B cell (primary cell): ENCODE results near the gene MYOM3. TPM values are rescaled to one million over a fixed set of nuclear protein-coding genes. Genes with fewer than 3 reads are reported as not detected.

Experiments used
- ATAC-seq: fragments of 200-7000 bp; cut with Tn5 transposase; one replicate; pipeline ENCODE4 v1.10.0; 2021; ENCODE audit warnings: low read depth, mild to moderate bottlenecking, moderate number of reproducible peaks, moderate library complexity
- CTCF ChIA-PET: fragments of 350-600 bp; sonication (Branson Sonifier 250); formaldehyde crosslinking; loops from one replicate; lab custom pipeline; 2021; ENCODE audit warnings: antibody characterized with exemption, inconsistent platforms; lab: Charles Lee
- POLR2A ChIA-PET: fragments of 350-600 bp; sonication (Branson Sonifier 250); formaldehyde crosslinking; loops from one replicate; lab custom pipeline; 2021; ENCODE audit warnings: antibody characterized with exemption; lab: Charles Lee
- DNase-seq: peaks from one replicate; pipeline ENCODE4 v3.0.0; 2013
- H2AFZ ChIP-seq: 2 replicates; pipeline ENCODE4 v1.6.1; 2012; ENCODE audit warnings: mild to moderate bottlenecking, low read depth, low read length; ENCODE audit not compliant: insufficient read depth, poor library complexity, severe bottlenecking
- H3K27ac ChIP-seq, 2 donors: 1 replicate in 1 of 2; 2 replicates in 1 of 2; pipeline ENCODE4 v1.5.1; 2012 to 2013; ENCODE audit warnings: low read length in 2 of 2, mild to moderate bottlenecking in 2 of 2, moderate library complexity in 1 of 2
- H3K27me3 ChIP-seq, 4 experiments: fragments of 200-600 bp in 1 of 4; sonication (generic) in 1 of 4; replicated peaks in 1 of 4; 1 replicate in 2 of 4; 2 replicates in 2 of 4; pipeline versions ENCODE4 v1.6.1 to v1.7.0; 2013 to 2016; ENCODE audit warnings: low read length in 3 of 4, mild to moderate bottlenecking in 2 of 4, mixed read lengths in 1 of 4, moderate library complexity in 1 of 4; ENCODE audit not compliant: insufficient read depth in 4 of 4, control insufficient read depth in 3 of 4; ENCODE audit errors: control extremely low read depth in 1 of 4
- H3K36me3 ChIP-seq, 2 experiments: replicated peaks in 1 of 2; 1 replicate in 1 of 2; 2 replicates in 1 of 2; pipeline versions ENCODE4 v1.6.1 to v1.7.1; 2013; ENCODE audit warnings: low read length in 1 of 2; ENCODE audit not compliant: insufficient read depth in 2 of 2, control insufficient read depth in 1 of 2; ENCODE audit errors: control extremely low read depth in 1 of 2, extremely low read depth in 1 of 2
- H3K4me1 ChIP-seq, 2 donors: fragments of 200-600 bp in 1 of 2; sonication (generic) in 1 of 2; 1 replicate in 1 of 2; 2 replicates in 1 of 2; pipeline versions ENCODE4 v1.5.1 to v1.6.1; 2013 to 2017; ENCODE audit warnings: low read length in 2 of 2; ENCODE audit not compliant: control insufficient read depth in 2 of 2, insufficient read depth in 2 of 2
- H3K4me2 ChIP-seq: replicated peaks from 2 replicates; pipeline ENCODE3; 2012; ENCODE audit warnings: mild to moderate bottlenecking, low read depth, low read length; ENCODE audit not compliant: poor library complexity, severe bottlenecking
- H3K4me3 ChIP-seq, 5 experiments: fragments of 200-600 bp in 1 of 5; sonication (generic) in 1 of 5; 1 replicate in 3 of 5; 2 replicates in 2 of 5; pipeline versions ENCODE4 v1.5.1 to v1.7.0; 2011 to 2016; ENCODE audit warnings: low read length in 4 of 5, mild to moderate bottlenecking in 4 of 5, low read depth in 2 of 5, control low read depth in 1 of 5, moderate library complexity in 1 of 5; ENCODE audit not compliant: insufficient read depth in 1 of 5; ENCODE audit errors: control extremely low read depth in 1 of 5, extremely low read depth in 1 of 5
- H3K79me2 ChIP-seq: fragments of 200-600 bp; sonication (generic); one replicate; pipeline ENCODE4 v1.6.0; 2016; ENCODE audit warnings: low read length; ENCODE audit not compliant: control insufficient read depth, insufficient read depth
- H3K9ac ChIP-seq: fragments of 200-600 bp; sonication (generic); 2 replicates; pipeline ENCODE4 v1.6.1; 2017; ENCODE audit warnings: mild to moderate bottlenecking, low read length, moderate library complexity
- H3K9me3 ChIP-seq, 3 donors: one replicate each; pipeline versions ENCODE4 v1.6.1 to v1.7.1; 2013; ENCODE audit warnings: low read length in 2 of 3; ENCODE audit not compliant: control insufficient read depth in 2 of 3, insufficient read depth in 1 of 3; ENCODE audit errors: control extremely low read depth in 1 of 3
- H4K20me1 ChIP-seq: 2 replicates; pipeline ENCODE4 v1.6.0; 2012; ENCODE audit warnings: mild to moderate bottlenecking, low read length; ENCODE audit not compliant: insufficient read depth, control insufficient read depth, poor library complexity, severe bottlenecking
- H3K27ac Mint-ChIP-seq: one replicate; pipeline ENCODE4 v1.8.0; 2021; ENCODE audit warnings: mixed read lengths
- H3K27me3 Mint-ChIP-seq: one replicate; pipeline ENCODE4 v1.8.0; 2021; ENCODE audit warnings: mixed read lengths
- H3K4me1 Mint-ChIP-seq: one replicate; pipeline ENCODE4 v1.8.0; 2021; ENCODE audit warnings: mixed read lengths
- H3K4me3 Mint-ChIP-seq: one replicate; pipeline ENCODE4 v1.8.0; 2021; ENCODE audit warnings: mixed read lengths
- H3K9me3 Mint-ChIP-seq: one replicate; pipeline ENCODE4 v1.8.0; 2022; ENCODE audit warnings: mixed read lengths; ENCODE audit not compliant: insufficient read depth
- EZH2 ChIP-seq: IDR thresholded peaks from 2 replicates; pipeline ENCODE4 v1.6.1; 2012; ENCODE audit warnings: borderline replicate concordance, low read depth, mild to moderate bottlenecking, moderate library complexity, low read length; ENCODE audit not compliant: insufficient read depth, poor library complexity, severe bottlenecking
- WGBS: methylation state at CpG from one replicate; pipeline ENCODE4 v1.1.5; 2013; ENCODE audit warnings: missing lambda C conversion rate; ENCODE audit not compliant: insufficient coverage; 5-methylcytosine and 5-hydroxymethylcytosine counted together
- intact Hi-C: fragments of 100-400 bp; cut with micrococcal nuclease; formaldehyde crosslinking; loops from one replicate; pipeline ENCODE4 v1.10.0; 2022
- polyA plus RNA-seq: library from polyadenylated mRNA; depleted of rRNA; stranded (reverse); fragments of >200 nt; gene quantifications from 2 replicates; pipeline ENCODE4 v1.2.3, GENCODE V29; 2012
- total RNA-seq, 2 donors: library from RNA; stranded (reverse); fragments of 120-200 nt in 1 of 2; gene quantifications; 1 replicate in 1 of 2; 2 replicates in 1 of 2; pipeline versions ENCODE4 v1.2.3 to v1.2.4, GENCODE V29; 2013 to 2022
- TF ChIP-seq, protein P1 (sequence below): fragments of 200-600 bp; IDR thresholded peaks from one replicate; pipeline ENCODE4 v1.8.0; 2022; ENCODE audit warnings: antibody characterized with exemption, mild to moderate bottlenecking

MYOM3 gene
- total and polyA plus RNA-seq, 2 donors (not counting 1 experiment from before 2014, with no cell fraction given): not detected

DNA sequence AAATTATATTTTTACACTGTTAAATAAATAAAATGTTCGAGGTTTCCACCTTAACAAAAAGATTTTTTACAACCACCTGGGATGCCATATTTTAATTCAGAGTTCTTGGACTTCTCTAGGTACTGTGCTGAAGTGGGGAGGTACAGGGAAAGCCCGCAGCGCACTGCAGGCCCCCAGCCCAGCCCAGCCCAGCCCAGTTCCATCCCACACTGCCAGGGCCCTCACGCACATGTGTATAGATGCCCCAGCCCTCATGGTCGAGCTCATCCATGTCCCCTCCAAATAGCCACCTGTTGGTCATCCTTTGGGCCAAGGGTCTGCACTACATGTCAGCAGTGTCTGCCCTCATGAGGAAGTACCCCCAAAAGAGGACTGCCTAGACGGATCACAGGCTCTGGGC is 11.7 kb upstream of the MYOM3 start:
- DNase-seq (no peak), ATAC-seq (no peak)
- H3K4me1 ChIP-seq: no peaks in the 10 kb centered on the region
- no peaks in the 10 kb centered on the region for H3K79me2 ChIP-seq
- H2AFZ ChIP-seq: no peak overlapping the region
- Mint-ChIP-seq H3K27ac (no peak overlapping the region), H3K27me3 (peaks cover 5% of the 10 kb centered on the region), H3K4me1 (no peaks in the 10 kb centered on the region), H3K4me3 (no peak overlapping the region), H3K9me3 (no peaks in the 10 kb centered on the region)
- peaks cover 0 to 3% (median 0%) of the 10 kb centered on the region in 4 experiments for H3K27me3 ChIP-seq
- no peaks in the 10 kb centered on the region for H3K36me3 ChIP-seq
- CTCF ChIA-PET: no interaction called here
- no peak overlapping the region for H3K27ac ChIP-seq
- no peaks in the 10 kb centered on the region for H4K20me1 ChIP-seq
- TF ChIP-seq, protein P1, sequence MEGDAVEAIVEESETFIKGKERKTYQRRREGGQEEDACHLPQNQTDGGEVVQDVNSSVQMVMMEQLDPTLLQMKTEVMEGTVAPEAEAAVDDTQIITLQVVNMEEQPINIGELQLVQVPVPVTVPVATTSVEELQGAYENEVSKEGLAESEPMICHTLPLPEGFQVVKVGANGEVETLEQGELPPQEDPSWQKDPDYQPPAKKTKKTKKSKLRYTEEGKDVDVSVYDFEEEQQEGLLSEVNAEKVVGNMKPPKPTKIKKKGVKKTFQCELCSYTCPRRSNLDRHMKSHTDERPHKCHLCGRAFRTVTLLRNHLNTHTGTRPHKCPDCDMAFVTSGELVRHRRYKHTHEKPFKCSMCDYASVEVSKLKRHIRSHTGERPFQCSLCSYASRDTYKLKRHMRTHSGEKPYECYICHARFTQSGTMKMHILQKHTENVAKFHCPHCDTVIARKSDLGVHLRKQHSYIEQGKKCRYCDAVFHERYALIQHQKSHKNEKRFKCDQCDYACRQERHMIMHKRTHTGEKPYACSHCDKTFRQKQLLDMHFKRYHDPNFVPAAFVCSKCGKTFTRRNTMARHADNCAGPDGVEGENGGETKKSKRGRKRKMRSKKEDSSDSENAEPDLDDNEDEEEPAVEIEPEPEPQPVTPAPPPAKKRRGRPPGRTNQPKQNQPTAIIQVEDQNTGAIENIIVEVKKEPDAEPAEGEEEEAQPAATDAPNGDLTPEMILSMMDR: no peak
- TF ChIP-seq EZH2: no peak
- POLR2A ChIA-PET: no interaction called here
- intact Hi-C loops: no loop called here
- H3K9me3 ChIP-seq: no peaks in the 10 kb centered on the region
- no peak overlapping the region for H3K4me3 ChIP-seq
- no peak overlapping the region for H3K4me2 ChIP-seq
- no peak overlapping the region for H3K9ac ChIP-seq
- WGBS: 86% methylated on average over 3 of the region's 6 CpGs

DNA sequence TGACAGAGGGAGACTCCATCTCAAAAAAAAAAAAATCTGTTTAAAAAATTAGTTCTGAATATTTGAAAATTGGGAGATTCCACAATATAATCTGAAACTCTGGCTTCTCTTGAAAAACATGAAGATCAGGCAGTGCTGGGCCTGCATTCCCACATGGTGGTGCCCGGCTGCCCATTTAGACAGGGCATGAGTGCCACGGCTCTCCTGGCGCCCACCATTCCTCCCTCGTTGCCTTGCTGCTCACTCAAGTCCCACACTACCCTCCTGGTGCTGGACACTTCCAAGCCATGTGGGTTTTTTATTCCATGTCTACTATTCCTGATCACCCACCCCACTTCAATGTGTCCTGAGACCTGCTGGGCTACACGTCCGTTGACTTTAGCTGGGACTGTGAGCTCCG is 10.8 kb upstream of the MYOM3 start:
- intact Hi-C loops: no loop called here
- no peaks in the 10 kb centered on the region for H3K79me2 ChIP-seq
- TF ChIP-seq EZH2: no peak
- TF ChIP-seq, protein P1: no peak
- Mint-ChIP-seq H3K4me3 (no peak overlapping the region), H3K27ac (no peak overlapping the region), H3K9me3 (no peaks in the 10 kb centered on the region), H3K27me3 (peaks cover 8% of the 10 kb centered on the region), H3K4me1 (no peaks in the 10 kb centered on the region)
- no peak for DNase-seq
- CTCF ChIA-PET: no interaction called here
- no peaks in the 10 kb centered on the region for H3K9me3 ChIP-seq
- H3K36me3 ChIP-seq: no peaks in the 10 kb centered on the region
- no peak overlapping the region for H3K9ac ChIP-seq
- POLR2A ChIA-PET: no interaction called here
- no peaks in the 10 kb centered on the region for H4K20me1 ChIP-seq
- H3K27me3 ChIP-seq: peaks cover 0 to 3% (median 0%) of the 10 kb centered on the region in 4 experiments
- H3K4me1 ChIP-seq: no peaks in the 10 kb centered on the region
- no peak overlapping the region for H3K4me2 ChIP-seq
- ATAC-seq: no peak
- H3K27ac ChIP-seq: no peak overlapping the region
- 93% methylated on average over 7 of the region's 7 CpGs for WGBS
- no peak overlapping the region for H3K4me3 ChIP-seq
- no peak overlapping the region for H2AFZ ChIP-seq
